IPS-15b (cell line): ENCODE results near the gene PPL.
"Not testable (repeated sequence)": the region's sequence is repeated elsewhere in the genome, so short reads cannot be mapped to it uniquely, and the experiment has no call there.

Source experiments
- H3K27me3 ChIP-seq: one replicate; pipeline ENCODE4 v1.6.1; 2013; ENCODE audit warnings: low read length; ENCODE audit not compliant: control insufficient read depth, insufficient read depth
- H3K36me3 ChIP-seq: one replicate; pipeline ENCODE4 v1.6.1; 2013; ENCODE audit warnings: low read length; ENCODE audit not compliant: control insufficient read depth, insufficient read depth
- H3K4me1 ChIP-seq: one replicate; pipeline ENCODE4 v1.6.1; 2013; ENCODE audit warnings: mild to moderate bottlenecking, low read length; ENCODE audit not compliant: control insufficient read depth, insufficient read depth
- H3K4me3 ChIP-seq: one replicate; pipeline ENCODE4 v1.5.1; 2013; ENCODE audit warnings: low read depth, low read length
- H3K9ac ChIP-seq: one replicate; pipeline ENCODE4 v1.6.1; 2013; ENCODE audit warnings: low read depth, mild to moderate bottlenecking, low read length
- H3K9me3 ChIP-seq: one replicate; pipeline ENCODE4 v1.6.1; 2013; ENCODE audit warnings: mild to moderate bottlenecking, low read length; ENCODE audit not compliant: control insufficient read depth, insufficient read depth

The PPL gene

GRCh38 chr16:4951583-4951982 lies 14.6 kb upstream of the PPL start:
- H3K4me3 ChIP-seq, H3K9me3 ChIP-seq, H3K36me3 ChIP-seq, H3K27me3 ChIP-seq, H3K9ac ChIP-seq: not testable (repeated sequence)
- H3K4me1 ChIP-seq = peaks cover 12% of the 10 kb centered on the region

- Histone ChIP-seq H3K27me3 (no peaks in the 10 kb centered on the region), H3K9ac (no peak overlapping the region), H3K4me3 (no peak overlapping the region), H3K9me3 (no peaks in the 10 kb centered on the region), H3K36me3 (no peaks in the 10 kb centered on the region), H3K4me1 (peaks cover 12% of the 10 kb centered on the region)
These were observed 13.0 kb upstream of the PPL start for GRCh38 chr16:4949986-4950385.

DNA sequence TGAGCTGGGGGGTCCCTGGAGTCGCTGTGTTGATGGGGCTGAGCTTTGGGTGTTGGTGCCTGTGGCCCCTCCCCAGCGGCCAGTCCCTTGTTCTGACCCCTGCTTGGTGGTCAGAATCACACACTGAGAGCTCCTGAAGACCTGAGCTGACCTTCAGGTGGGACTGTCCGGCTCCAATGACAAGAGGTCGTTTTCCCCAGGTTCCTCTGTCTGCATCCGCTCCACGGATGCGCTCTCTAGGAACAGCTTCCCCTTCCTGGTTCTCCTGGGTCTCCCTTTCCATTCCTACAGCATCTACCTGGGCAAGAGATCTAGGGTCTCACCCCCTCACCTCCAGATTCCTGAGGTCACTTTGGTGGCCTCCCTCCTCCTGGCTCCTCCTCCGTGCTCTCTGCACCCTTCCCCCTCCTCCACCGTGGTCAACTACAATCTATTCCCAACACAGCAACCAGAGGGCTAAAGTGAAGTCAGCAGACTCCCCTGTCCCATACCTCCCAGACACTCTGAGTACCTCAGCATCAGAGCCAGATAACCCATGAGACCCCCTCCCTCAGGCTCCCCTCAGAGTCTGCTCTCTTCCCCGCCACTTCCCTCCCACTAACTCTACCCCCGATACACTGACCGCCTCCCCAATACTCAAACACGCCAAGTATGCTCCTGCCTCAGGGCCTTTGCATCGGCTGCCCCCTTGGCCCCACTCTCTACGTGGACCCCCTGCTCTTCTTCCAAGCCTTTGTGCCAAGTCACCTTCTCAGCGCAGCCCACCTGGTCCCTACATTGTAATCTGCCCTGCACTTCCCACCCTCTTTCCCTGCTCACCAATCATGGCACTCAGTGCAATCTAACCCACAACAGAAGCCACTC lies 12.2 kb upstream of the PPL start:
- peaks cover 16% of the 10 kb centered on the region for H3K4me1 ChIP-seq
- H3K9ac ChIP-seq = no peak overlapping the region
- H3K27me3 ChIP-seq = no peaks in the 10 kb centered on the region
- no peaks in the 10 kb centered on the region for H3K36me3 ChIP-seq
- no peak overlapping the region for H3K4me3 ChIP-seq
- no peaks in the 10 kb centered on the region for H3K9me3 ChIP-seq

DNA sequence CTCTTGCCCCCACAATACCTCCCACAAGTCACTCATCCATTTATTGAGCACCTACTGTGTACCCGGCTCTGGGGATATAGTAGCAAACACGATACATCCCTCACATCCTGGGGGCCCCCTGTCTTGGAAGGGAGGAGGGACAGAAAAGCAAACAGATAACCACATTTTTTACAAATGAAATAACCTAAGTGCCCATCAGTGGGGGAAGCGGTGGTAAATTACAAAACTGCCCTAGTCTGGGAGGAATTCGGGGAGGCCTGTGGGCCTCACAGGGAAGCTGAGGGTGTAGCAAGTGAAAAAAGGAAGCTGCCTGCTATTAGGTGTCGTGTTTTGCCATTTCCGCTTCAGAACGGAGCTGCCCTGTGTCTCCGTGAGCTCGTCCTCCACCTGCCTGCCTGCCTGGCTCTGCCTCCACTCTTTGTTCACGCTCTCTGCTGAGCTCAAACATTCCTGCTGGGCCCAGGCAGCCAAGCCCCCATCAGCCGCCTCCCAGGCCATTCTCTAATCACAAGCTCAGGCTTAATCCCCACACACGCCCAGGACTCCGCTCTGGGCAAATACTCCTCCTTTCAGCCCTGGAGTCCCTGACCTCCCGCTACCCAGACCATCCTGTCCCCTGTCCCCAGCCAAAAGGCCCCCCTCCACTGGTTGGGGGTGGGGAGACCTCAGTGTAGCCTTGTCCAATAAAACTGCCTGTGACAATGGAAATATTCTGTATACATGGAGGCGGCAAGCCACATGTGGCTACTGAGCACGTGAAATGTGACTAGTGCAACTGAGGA lies 11.0 kb upstream of the PPL start:
- Histone ChIP-seq H3K9ac (no peak overlapping the region), H3K9me3 (no peaks in the 10 kb centered on the region), H3K4me3 (no peak overlapping the region), H3K27me3 (no peaks in the 10 kb centered on the region), H3K4me1 (peaks cover 26% of the 10 kb centered on the region), H3K36me3 (no peaks in the 10 kb centered on the region)

DNA sequence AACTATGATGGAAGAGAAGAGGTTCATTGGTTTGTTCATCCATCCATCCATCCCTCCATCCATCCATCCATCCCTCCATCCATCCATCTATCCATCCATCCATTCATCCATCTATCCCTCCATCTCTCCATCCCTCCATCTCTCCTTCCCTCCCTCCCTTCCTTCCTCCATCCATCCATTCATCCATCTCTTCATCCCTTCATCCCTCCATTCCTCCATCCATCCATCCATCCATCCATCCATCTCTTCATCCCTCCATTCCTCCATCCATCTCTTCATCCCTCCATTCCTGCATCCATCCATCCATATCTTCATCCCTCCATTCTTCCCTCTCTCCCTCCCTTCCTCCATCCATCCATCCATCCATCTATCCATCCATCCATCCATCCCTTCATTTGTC lies 10.0 kb upstream of the PPL start:
- no peaks in the 10 kb centered on the region for H3K36me3 ChIP-seq
- no peak overlapping the region for H3K9ac ChIP-seq
- H3K4me3 ChIP-seq = no peak overlapping the region
- no peaks in the 10 kb centered on the region for H3K9me3 ChIP-seq
- no peaks in the 10 kb centered on the region for H3K27me3 ChIP-seq
- peaks cover 32% of the 10 kb centered on the region for H3K4me1 ChIP-seq

DNA sequence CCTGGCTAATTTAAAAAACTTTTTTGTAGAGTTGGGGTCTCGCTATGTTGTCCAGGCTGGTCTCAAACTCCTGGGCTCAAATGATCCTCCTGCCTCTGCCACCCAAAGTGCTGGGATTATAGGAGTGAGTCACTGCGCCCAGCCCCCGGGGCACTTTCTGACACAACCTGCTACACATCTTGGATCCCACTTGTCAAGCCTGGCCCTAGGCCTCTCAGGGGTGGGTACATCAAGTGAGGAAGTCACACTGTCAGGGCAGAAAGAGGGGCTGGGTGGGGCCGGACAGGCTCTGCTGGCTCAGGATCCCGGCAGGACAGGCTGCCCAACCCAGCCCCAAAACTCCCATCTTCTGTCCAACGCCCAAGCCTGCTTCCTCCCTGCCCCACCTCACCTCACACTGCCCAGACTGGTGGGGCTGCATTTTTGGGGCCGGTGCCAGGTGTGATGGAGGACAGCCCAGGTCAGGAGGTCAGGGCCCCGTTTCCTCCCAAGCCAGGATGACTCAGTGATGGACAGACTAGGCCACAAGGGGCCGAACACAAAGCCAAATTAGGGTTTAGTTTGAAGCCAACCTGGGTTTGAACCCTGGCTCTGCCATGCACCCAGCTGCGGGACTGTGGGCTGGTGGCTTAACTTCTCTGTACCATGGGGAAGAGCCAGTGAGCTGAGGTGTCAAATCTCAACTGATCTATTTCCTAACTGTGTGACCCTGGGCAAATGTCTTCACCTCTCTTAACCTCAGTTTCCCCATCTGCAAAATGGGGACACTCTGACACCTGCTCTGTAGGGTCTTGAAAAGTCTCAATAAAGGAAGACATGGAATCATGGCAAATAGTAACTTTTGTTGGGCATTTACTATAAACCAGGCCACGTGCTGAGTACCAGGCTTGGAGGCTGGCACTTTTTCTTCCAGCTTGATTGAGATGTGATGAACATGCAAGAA lies 8.9 kb upstream of the PPL start:
- Histone ChIP-seq H3K27me3 (no peaks in the 10 kb centered on the region), H3K4me3 (no peak overlapping the region), H3K4me1 (peaks cover 32% of the 10 kb centered on the region), H3K9ac (no peak overlapping the region), H3K9me3 (no peaks in the 10 kb centered on the region), H3K36me3 (no peaks in the 10 kb centered on the region)

- peak overlapping the region; percentile 54 for H3K9ac ChIP-seq
- H3K36me3 ChIP-seq = no peaks in the 10 kb centered on the region
- no peak overlapping the region for H3K4me3 ChIP-seq
- peaks cover 32% of the 10 kb centered on the region for H3K4me1 ChIP-seq
- H3K9me3 ChIP-seq = no peaks in the 10 kb centered on the region
- H3K27me3 ChIP-seq = no peaks in the 10 kb centered on the region
These were observed 7.7 kb upstream of the PPL start for GRCh38 chr16:4944333-4945281.

- H3K36me3 ChIP-seq = no peaks in the 10 kb centered on the region
- no peaks in the 10 kb centered on the region for H3K9me3 ChIP-seq
- H3K27me3 ChIP-seq = no peaks in the 10 kb centered on the region
- no peak overlapping the region for H3K4me3 ChIP-seq
- H3K9ac ChIP-seq = no peak overlapping the region
- H3K4me1 ChIP-seq = peaks cover 20% of the 10 kb centered on the region
These were observed 5.5 kb upstream of the PPL start for GRCh38 chr16:4942481-4942880.

- Histone ChIP-seq H3K4me1 (peaks cover 20% of the 10 kb centered on the region), H3K27me3 (no peaks in the 10 kb centered on the region), H3K4me3 (no peak overlapping the region), H3K9me3 (no peaks in the 10 kb centered on the region), H3K9ac (no peak overlapping the region), H3K36me3 (no peaks in the 10 kb centered on the region)
These were observed 3.8 kb upstream of the PPL start for GRCh38 chr16:4940719-4941118.

GRCh38 chr16:4938683-4939030 lies 1.7 kb upstream of the PPL start:
- Histone ChIP-seq H3K4me1 (peaks cover 13% of the 10 kb centered on the region), H3K27me3 (no peaks in the 10 kb centered on the region), H3K4me3 (no peak overlapping the region), H3K9ac (no peak overlapping the region), H3K9me3 (no peaks in the 10 kb centered on the region), H3K36me3 (no peaks in the 10 kb centered on the region)
